Endothelial cell (in vitro differentiated cells): ENCODE data around the gene UBE2U. TPM values are rescaled to one million over a fixed set of nuclear protein-coding genes. Genes with fewer than 3 reads are reported as not detected.

Experiments
- DNase-seq: peaks from one replicate; pipeline ENCODE4 v3.0.0; 2021; ENCODE audit warnings: low spot score
- H3K27ac Mint-ChIP-seq: one replicate; pipeline ENCODE4 v1.8.0; 2021; ENCODE audit warnings: mixed read lengths, inconsistent platforms; ENCODE audit not compliant: unreplicated experiment
- H3K27me3 Mint-ChIP-seq: one replicate; pipeline ENCODE4 v1.8.0; 2021; ENCODE audit warnings: mild to moderate bottlenecking, moderate library complexity, mixed read lengths, inconsistent platforms; ENCODE audit not compliant: unreplicated experiment
- H3K36me3 Mint-ChIP-seq: one replicate; pipeline ENCODE4 v1.8.0; 2021; ENCODE audit warnings: mild to moderate bottlenecking, low read depth, mixed read lengths, inconsistent platforms; ENCODE audit not compliant: unreplicated experiment
- H3K4me1 Mint-ChIP-seq: one replicate; pipeline ENCODE4 v1.8.0; 2021; ENCODE audit warnings: mild to moderate bottlenecking, mixed read lengths, inconsistent platforms; ENCODE audit not compliant: unreplicated experiment
- H3K4me3 Mint-ChIP-seq: one replicate; pipeline ENCODE4 v1.8.0; 2021; ENCODE audit warnings: mild to moderate bottlenecking, mixed read lengths, inconsistent platforms; ENCODE audit not compliant: unreplicated experiment
- H3K9me3 Mint-ChIP-seq: one replicate; pipeline ENCODE4 v1.8.0; 2021; ENCODE audit warnings: mixed read lengths, inconsistent platforms; ENCODE audit not compliant: unreplicated experiment
- CTCF ChIP-seq: fragments of 200-600 bp; sonication (generic); IDR thresholded peaks from one replicate; pipeline ENCODE4 v1.5.0; 2021; ENCODE audit warnings: antibody characterized with exemption; ENCODE audit not compliant: unreplicated experiment
- total RNA-seq: library from RNA; stranded (reverse); fragmentation: NEBNext Ultra II Directional; extraction: Animal tissue kit (Norgen Biotek cat#: 25700); gene quantifications from one replicate; pipeline ENCODE4 v1.2.1, GENCODE V29; 2021; ENCODE audit not compliant: unreplicated experiment

The UBE2U gene
- total RNA-seq, 1 donor from 2014 or later: not detected

- peaks cover 3% of the 10 kb centered on the region for H3K27me3 Mint-ChIP-seq
- TF ChIP-seq CTCF: no peak
- H3K27ac Mint-ChIP-seq: no peak overlapping the region
- H3K4me3 Mint-ChIP-seq: no peak overlapping the region
- no peaks in the 10 kb centered on the region for H3K36me3 Mint-ChIP-seq
- no peaks in the 10 kb centered on the region for H3K9me3 Mint-ChIP-seq
- DNase-seq: no peak
- H3K4me1 Mint-ChIP-seq: peaks cover 25% of the 10 kb centered on the region
These were observed 101.4 kb downstream of the UBE2U start for GRCh38 chr1:64304823-64305222.

DNA sequence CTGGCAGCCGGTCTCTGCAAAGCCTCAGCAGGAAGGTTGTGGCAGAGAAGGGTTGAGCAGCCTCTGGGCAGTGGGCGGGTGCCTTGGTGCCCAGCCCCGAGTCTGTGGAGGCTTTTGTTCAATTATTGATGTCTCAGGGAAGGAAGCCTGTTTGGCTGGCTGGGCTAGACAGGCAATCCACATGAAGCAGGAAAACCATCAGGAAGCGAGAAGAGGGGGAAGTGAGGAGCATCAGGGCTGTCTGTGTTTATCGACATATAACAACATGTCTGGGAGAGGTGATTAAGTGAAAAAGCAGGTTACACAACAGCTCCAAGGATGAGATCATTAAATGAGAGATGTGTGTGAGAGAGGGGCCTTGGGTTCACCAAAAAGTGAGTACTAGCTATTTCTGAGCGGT lies 105.4 kb downstream of the UBE2U start:
- Mint-ChIP-seq H3K4me1 (peaks cover 27% of the 10 kb centered on the region), H3K36me3 (no peaks in the 10 kb centered on the region), H3K9me3 (no peaks in the 10 kb centered on the region), H3K4me3 (no peak overlapping the region), H3K27ac (peak overlapping the region; percentile 86), H3K27me3 (peaks cover 3% of the 10 kb centered on the region)
- TF ChIP-seq CTCF: no peak
- peak; percentile 12 for DNase-seq

DNA sequence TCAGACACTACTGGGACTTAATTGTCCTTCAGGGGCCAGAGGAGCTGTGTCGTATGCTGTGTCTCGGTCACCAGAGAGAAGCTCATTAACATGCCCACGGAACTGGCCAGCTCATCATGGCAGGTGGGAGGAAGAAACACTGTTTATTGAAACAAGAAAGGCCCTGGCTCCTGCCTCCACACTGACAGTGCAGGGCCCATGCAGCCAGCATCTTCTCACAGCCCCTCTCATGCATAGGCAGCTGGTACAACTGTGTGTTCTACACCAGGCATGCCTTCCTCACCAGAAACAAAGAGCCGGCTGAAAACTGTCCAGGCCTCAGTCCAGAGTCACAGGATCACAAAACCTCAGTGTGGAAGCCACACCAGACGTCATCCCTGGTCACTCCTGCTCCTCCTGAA lies 106.0 kb downstream of the UBE2U start:
- no peak for DNase-seq
- peak overlapping the region; percentile 86 for H3K27ac Mint-ChIP-seq
- peaks cover 25% of the 10 kb centered on the region for H3K4me1 Mint-ChIP-seq
- TF ChIP-seq CTCF: no peak
- peaks cover 3% of the 10 kb centered on the region for H3K27me3 Mint-ChIP-seq
- H3K36me3 Mint-ChIP-seq: no peaks in the 10 kb centered on the region
- H3K9me3 Mint-ChIP-seq: no peaks in the 10 kb centered on the region
- H3K4me3 Mint-ChIP-seq: no peak overlapping the region

- TF ChIP-seq CTCF: no peak
These were observed 107.3 kb downstream of the UBE2U start for GRCh38 chr1:64310760-64311159.

DNA sequence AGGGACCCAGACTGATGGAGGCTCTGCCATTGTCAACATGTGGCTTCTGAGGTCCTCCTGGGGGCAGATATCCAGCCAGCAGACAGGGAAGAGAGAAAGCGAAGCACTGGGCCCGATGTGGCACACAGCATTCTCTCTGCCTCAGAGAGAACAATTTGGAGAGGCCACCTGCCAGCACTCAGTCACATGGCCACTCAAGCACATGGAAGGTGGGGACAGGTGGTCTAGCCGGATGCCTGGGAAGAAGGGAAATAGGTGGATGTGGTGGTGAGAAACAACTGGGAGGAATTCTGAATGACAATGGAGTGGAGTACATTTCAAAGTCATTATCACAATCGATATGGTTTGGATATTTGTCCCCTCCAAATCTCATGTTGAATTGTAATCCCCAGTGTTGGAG lies 109.0 kb downstream of the UBE2U start:
- no peak for TF ChIP-seq CTCF
- Mint-ChIP-seq H3K4me3 (no peak overlapping the region), H3K36me3 (no peaks in the 10 kb centered on the region), H3K4me1 (peaks cover 39% of the 10 kb centered on the region), H3K27me3 (peaks cover 3% of the 10 kb centered on the region), H3K9me3 (no peaks in the 10 kb centered on the region), H3K27ac (no peak overlapping the region)
- no peak for DNase-seq

More at GRCh38 chr1:64310760-64311159, 107.3 kb downstream of the UBE2U start:
- H3K27ac Mint-ChIP-seq: no peak overlapping the region
- no peaks in the 10 kb centered on the region for H3K9me3 Mint-ChIP-seq
- peaks cover 3% of the 10 kb centered on the region for H3K27me3 Mint-ChIP-seq
- H3K36me3 Mint-ChIP-seq: no peaks in the 10 kb centered on the region
- H3K4me3 Mint-ChIP-seq: no peak overlapping the region
- H3K4me1 Mint-ChIP-seq: peaks cover 32% of the 10 kb centered on the region
- no peak for DNase-seq
